Panc1 (cell line): ENCODE data around the gene NLRP1.

Experiments used
- POLR2AphosphoS5 ChIP-seq: IDR thresholded peaks from 2 replicates; pipeline ENCODE4 v1.6.1; 2012; ENCODE audit warnings: mild to moderate bottlenecking, low read depth, low read length, moderate library complexity
- REST ChIP-seq, 2 experiments: IDR thresholded peaks; 2 replicates each; pipeline ENCODE4 v1.6.1; 2011 to 2012; ENCODE audit warnings: low read depth in 2 of 2, control low read depth in 1 of 2, low read length in 1 of 2, mild to moderate bottlenecking in 1 of 2, moderate library complexity in 1 of 2; ENCODE audit not compliant: insufficient read depth in 1 of 2
- SIN3A ChIP-seq: IDR thresholded peaks from 2 replicates; pipeline ENCODE4 v1.6.1; 2012; ENCODE audit warnings: low read depth, mild to moderate bottlenecking, low read length, moderate library complexity, borderline replicate concordance; ENCODE audit not compliant: insufficient read depth
- TF ChIP-seq, protein P1 (sequence below): fragments of 450-650 bp; IDR thresholded peaks from 2 replicates; pipeline ENCODE4 v1.5.1; 2017; ENCODE audit warnings: mild to moderate bottlenecking

- TF ChIP-seq, protein P1, sequence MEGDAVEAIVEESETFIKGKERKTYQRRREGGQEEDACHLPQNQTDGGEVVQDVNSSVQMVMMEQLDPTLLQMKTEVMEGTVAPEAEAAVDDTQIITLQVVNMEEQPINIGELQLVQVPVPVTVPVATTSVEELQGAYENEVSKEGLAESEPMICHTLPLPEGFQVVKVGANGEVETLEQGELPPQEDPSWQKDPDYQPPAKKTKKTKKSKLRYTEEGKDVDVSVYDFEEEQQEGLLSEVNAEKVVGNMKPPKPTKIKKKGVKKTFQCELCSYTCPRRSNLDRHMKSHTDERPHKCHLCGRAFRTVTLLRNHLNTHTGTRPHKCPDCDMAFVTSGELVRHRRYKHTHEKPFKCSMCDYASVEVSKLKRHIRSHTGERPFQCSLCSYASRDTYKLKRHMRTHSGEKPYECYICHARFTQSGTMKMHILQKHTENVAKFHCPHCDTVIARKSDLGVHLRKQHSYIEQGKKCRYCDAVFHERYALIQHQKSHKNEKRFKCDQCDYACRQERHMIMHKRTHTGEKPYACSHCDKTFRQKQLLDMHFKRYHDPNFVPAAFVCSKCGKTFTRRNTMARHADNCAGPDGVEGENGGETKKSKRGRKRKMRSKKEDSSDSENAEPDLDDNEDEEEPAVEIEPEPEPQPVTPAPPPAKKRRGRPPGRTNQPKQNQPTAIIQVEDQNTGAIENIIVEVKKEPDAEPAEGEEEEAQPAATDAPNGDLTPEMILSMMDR, result no peak
- TF ChIP-seq POLR2AphosphoS5 (no peak), SIN3A (no peak), REST (IDR thresholded peaks at IDR 0.05; ENCODE audit: insufficient read depth in 1 of 2, low read depth in 2 of 2, low read length in 1 of 2) (no peak)
Observed at GRCh38 chr17:5580969-5581368, 3.3 kb downstream of the NLRP1 start.
